Mucosa of stomach (tissue), 1 donor: ENCODE measurements around the gene ACTN1.

ENCODE experiments used
- H3K27me3 ChIP-seq: one replicate; pipeline ENCODE4 v1.7.0; 2013; ENCODE audit warnings: mild to moderate bottlenecking, low read length; ENCODE audit not compliant: control insufficient read depth, insufficient read depth
- H3K36me3 ChIP-seq: one replicate; pipeline ENCODE4 v1.7.0; 2013; ENCODE audit warnings: low read length; ENCODE audit not compliant: control insufficient read depth, insufficient read depth
- H3K4me1 ChIP-seq: one replicate; pipeline ENCODE4 v1.7.0; 2013; ENCODE audit warnings: mild to moderate bottlenecking, low read length; ENCODE audit not compliant: control insufficient read depth, insufficient read depth
- H3K4me3 ChIP-seq: one replicate; pipeline ENCODE4 v1.7.0; 2013; ENCODE audit warnings: low read length
- H3K9ac ChIP-seq: one replicate; pipeline ENCODE4 v1.7.0; 2013; ENCODE audit warnings: mild to moderate bottlenecking, low read length, moderate library complexity
- H3K9me3 ChIP-seq: one replicate; pipeline ENCODE4 v1.7.0; 2013; ENCODE audit warnings: mild to moderate bottlenecking, low read length, moderate library complexity; ENCODE audit not compliant: control insufficient read depth
- donor health status: Pancreatic carcinoma.

Gene ACTN1

DNA sequence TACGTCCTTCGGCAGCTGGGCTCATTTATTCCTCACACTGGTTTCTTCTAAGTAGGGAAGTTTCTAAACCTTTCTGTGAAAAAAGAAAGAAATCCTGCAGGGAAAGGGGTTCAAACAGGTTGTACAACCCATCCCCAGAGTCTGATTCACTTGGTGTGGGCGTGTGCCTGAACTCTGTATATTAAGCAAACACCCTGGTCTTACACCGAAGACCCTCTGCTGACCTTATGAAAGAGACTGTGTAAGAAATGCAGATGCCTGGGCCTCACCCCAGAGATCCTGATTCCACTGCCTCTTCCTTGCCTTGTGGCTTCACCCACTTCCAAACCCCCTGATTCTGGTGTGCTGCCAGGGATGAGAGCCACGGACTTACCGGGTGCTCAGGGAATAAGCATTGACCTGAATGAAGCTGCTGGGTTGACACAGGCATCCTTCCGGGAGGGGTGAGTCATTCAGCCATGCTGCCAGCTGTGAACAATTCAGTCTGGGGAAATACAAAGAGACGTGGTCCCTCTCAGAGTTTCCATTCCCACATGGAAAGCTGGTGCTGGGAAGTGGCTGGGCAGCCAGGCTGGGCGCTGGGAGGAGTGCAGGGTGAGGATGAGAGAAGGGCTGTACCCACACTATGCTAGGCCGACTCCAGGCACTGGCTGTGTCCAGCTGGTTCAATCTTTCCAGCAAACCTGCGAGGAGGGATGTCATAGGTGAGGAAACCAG is 26.5 kb upstream of the ACTN1 start:
- Histone ChIP-seq H3K4me3 (no peak overlapping the region), H3K36me3 (no peaks in the 10 kb centered on the region), H3K9ac (no peak overlapping the region), H3K9me3 (no peaks in the 10 kb centered on the region), H3K27me3 (no peaks in the 10 kb centered on the region), H3K4me1 (peaks cover 5% of the 10 kb centered on the region)

DNA sequence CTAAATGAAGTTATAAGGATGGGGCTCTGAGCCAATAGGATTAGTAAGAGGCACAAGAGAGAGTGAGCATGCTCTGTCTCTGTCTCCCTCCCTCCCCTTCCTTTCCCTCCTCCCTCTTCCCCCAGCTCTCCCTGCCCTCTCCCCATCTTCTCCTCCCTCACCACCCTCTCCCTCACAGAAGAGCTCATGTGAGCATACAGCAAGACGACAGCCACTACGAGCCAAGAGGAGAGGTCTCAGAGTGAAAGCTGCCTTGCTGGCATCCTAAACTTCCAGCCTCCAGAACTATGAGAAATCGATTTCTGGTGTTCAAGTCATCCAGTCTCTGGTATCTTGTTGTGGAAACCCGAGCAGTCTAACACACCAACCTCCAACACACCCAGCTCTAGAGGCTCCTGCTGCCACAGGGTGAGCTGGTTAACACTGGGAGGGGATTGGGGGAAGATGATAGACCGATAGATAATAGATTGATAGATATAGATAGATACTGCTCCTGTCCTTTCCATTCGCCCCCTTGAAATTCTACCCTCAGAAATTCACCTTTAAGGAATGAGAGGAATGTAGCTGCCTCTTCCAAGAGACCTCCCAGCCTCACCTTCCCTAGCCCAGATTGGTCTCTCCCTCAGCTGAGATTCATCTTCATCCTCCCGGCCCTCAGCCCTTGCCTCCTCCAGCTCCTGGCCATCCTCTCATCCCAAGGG is 25.8 kb upstream of the ACTN1 start:
- Histone ChIP-seq H3K4me1 (peaks cover 5% of the 10 kb centered on the region), H3K9ac (no peak overlapping the region), H3K4me3 (no peak overlapping the region), H3K27me3 (no peaks in the 10 kb centered on the region), H3K9me3 (no peaks in the 10 kb centered on the region), H3K36me3 (no peaks in the 10 kb centered on the region)

DNA sequence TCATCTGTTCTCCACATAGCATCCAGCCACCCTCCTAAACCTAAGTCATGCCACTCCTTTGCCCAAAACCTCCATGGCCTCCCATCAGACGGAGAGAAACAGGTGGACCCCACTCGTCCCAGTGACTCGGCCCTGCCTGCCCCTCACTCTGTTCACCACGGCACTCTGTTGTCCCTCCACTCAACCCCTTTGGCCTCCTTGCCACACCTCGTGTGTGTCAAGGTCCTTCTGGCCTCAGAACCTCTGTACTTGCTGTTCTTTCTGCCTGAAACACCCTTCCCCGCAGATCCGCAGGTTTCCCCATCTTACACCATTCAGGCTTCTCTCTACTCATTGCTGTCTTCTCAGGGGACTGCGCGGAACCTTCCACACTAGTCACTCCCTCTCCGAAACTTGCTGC is 24.5 kb upstream of the ACTN1 start:
- H3K4me1 ChIP-seq = peaks cover 5% of the 10 kb centered on the region
- H3K9me3 ChIP-seq = no peaks in the 10 kb centered on the region
- H3K9ac ChIP-seq = no peak overlapping the region
- no peaks in the 10 kb centered on the region for H3K27me3 ChIP-seq
- no peak overlapping the region for H3K4me3 ChIP-seq
- H3K36me3 ChIP-seq = no peaks in the 10 kb centered on the region

DNA sequence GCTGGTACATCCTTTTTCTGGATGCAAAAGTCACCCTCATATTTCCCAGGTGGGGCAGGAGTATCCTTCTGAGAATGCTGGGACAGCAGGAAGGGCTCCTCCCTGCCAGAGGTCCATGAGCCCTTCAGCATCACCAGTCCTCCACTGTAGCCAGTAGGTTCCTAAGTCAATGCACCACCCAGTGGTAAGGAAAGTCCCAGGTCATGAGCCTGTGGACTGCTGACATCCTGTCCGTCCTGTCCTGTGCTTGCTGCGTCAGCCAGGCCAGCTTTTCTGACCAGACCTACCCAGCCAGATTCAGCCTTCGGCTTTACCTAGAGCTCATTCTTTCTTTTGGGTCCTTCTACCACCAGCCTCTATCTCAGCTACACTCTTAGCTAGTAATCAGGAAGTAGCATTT is 23.0 kb upstream of the ACTN1 start:
- Histone ChIP-seq H3K36me3 (no peaks in the 10 kb centered on the region), H3K27me3 (no peaks in the 10 kb centered on the region), H3K4me1 (peaks cover 5% of the 10 kb centered on the region), H3K4me3 (no peak overlapping the region), H3K9me3 (no peaks in the 10 kb centered on the region), H3K9ac (no peak overlapping the region)

- Histone ChIP-seq H3K9me3 (no peaks in the 10 kb centered on the region), H3K27me3 (no peaks in the 10 kb centered on the region), H3K9ac (no peak overlapping the region), H3K4me1 (peaks cover 5% of the 10 kb centered on the region), H3K4me3 (no peak overlapping the region), H3K36me3 (no peaks in the 10 kb centered on the region)
These were observed 22.3 kb upstream of the ACTN1 start for GRCh38 chr14:69001375-69001774.

DNA sequence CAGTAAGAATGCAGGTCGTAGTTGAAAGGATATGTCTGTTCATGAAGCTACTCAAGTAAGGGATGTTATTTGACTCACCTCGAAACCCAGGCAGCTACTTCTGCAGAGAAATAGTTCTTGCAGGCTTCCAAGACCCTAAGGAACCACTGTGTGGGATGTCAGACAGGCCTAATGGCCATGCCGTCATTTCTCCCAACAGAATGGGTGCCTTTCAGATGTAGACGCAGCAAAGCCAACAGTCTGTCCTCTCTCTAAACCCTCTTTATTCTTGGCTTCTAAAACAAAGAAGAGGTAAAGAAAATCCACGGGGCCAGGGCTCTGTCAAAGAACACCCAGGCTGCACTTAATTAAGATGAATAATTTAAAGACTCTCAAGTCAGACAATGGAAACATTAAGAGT is 19.0 kb upstream of the ACTN1 start:
- Histone ChIP-seq H3K9me3 (no peaks in the 10 kb centered on the region), H3K36me3 (no peaks in the 10 kb centered on the region), H3K4me3 (no peak overlapping the region), H3K27me3 (no peaks in the 10 kb centered on the region), H3K9ac (no peak overlapping the region), H3K4me1 (peaks cover 5% of the 10 kb centered on the region)

DNA sequence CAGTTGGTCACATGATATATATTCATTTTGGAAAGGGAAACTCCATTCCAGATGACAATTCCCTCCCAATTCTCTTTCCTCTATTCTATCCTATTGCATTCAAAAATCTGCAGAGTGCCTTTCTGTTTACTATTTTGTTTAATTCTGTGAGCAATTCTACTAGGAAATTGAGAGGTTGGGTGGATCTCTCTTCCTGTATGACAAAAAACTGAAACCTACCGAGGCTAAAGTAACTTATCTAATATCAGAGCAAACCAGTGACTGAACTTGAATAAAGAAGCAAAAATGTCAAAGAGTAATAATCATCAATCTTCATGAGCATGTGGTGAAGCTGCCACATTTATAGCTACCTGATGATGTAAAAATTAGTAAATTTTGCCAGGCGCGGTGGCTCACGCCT is 16.6 kb upstream of the ACTN1 start:
- H3K27me3 ChIP-seq = no peaks in the 10 kb centered on the region
- H3K9me3 ChIP-seq = no peaks in the 10 kb centered on the region

DNA sequence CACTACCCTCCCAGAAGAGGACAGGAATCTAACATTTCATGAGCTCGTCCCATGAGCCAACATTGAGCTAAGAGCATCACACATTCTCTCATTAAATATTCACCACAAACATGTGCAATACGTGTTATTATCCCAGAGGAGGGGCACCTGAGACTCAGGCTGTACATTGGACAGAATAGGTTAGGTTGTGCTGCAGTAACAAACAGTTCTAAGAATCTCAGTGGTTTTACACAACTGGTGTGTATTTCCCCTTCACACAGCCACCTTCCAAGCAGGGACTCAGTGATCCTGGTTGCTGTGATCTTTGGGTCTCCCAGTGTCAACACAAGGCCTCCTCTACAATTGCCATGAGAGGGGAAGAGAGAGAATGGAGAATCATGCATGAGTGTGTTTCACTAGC is 15.0 kb upstream of the ACTN1 start:
- Histone ChIP-seq H3K4me3 (no peak overlapping the region), H3K36me3 (no peaks in the 10 kb centered on the region), H3K9ac (no peak overlapping the region), H3K4me1 (no peaks in the 10 kb centered on the region), H3K27me3 (no peaks in the 10 kb centered on the region), H3K9me3 (no peaks in the 10 kb centered on the region)

More for the DNA sequence above, 16.6 kb upstream of the ACTN1 start:
- H3K4me3 ChIP-seq = no peak overlapping the region
- H3K4me1 ChIP-seq = no peaks in the 10 kb centered on the region
- H3K36me3 ChIP-seq = no peaks in the 10 kb centered on the region
- no peak overlapping the region for H3K9ac ChIP-seq

DNA sequence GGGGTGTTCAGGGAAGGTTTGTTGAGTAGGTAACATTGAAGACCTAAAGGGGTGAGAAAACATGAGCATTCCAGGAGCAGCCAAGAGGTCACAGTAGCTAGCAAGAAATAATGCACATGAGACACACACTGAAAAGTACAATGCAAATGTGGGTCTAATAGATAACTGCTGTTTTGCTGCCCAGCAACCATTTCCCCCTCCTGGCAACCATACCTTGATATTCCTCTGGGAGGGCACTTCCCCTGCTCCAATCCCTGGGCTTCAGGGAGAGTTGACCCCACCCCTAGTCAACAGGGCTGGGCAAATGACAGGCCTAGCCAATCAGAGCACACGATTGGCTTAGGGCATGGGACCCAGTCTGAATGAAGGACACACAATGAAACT is 8.5 kb upstream of the ACTN1 start:
- Histone ChIP-seq H3K27me3 (no peaks in the 10 kb centered on the region), H3K9ac (no peak overlapping the region), H3K4me3 (no peak overlapping the region), H3K9me3 (no peaks in the 10 kb centered on the region), H3K4me1 (no peaks in the 10 kb centered on the region), H3K36me3 (no peaks in the 10 kb centered on the region)

GRCh38 chr14:68986926-68987652 is 8.0 kb upstream of the ACTN1 start:
- Histone ChIP-seq H3K36me3 (no peaks in the 10 kb centered on the region), H3K27me3 (no peaks in the 10 kb centered on the region), H3K9me3 (no peaks in the 10 kb centered on the region), H3K4me3 (no peak overlapping the region), H3K9ac (no peak overlapping the region), H3K4me1 (no peaks in the 10 kb centered on the region)

- H3K4me3 ChIP-seq = no peak overlapping the region
These were observed 7.1 kb upstream of the ACTN1 start for GRCh38 chr14:68986225-68986624.

DNA sequence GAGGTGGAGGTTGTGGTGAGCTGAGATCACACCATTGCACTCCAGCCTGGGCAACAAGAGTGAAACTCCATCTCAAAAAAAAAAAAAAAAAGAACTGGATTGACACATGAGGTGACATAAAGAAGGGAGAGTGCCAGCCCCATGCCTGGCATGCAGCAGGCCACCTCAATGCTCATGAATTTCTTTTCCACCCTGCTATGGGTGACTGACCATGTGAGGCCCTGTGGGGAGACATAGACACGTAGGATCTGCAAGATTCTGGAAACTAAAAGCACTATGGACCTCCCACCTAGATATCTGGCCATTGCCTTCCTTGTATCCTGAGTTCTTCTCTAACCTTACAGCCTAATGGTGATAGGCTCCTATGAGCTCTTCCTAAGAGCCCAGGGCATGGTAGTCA is 5.6 kb upstream of the ACTN1 start:
- Histone ChIP-seq H3K9me3 (no peaks in the 10 kb centered on the region), H3K36me3 (no peaks in the 10 kb centered on the region), H3K4me1 (peaks cover 7% of the 10 kb centered on the region)

More at GRCh38 chr14:68986225-68986624, 7.1 kb upstream of the ACTN1 start:
- no peaks in the 10 kb centered on the region for H3K9me3 ChIP-seq
- no peak overlapping the region for H3K9ac ChIP-seq
- H3K4me1 ChIP-seq = no peaks in the 10 kb centered on the region
- H3K36me3 ChIP-seq = no peaks in the 10 kb centered on the region
- no peaks in the 10 kb centered on the region for H3K27me3 ChIP-seq

More for the DNA sequence above, 5.6 kb upstream of the ACTN1 start:
- H3K9ac ChIP-seq = no peak overlapping the region
- H3K27me3 ChIP-seq = peaks cover 5% of the 10 kb centered on the region
- no peak overlapping the region for H3K4me3 ChIP-seq
